CD1c-positive myeloid dendritic cell (primary cell): ENCODE measurements around the gene TBC1D22A.

Experiments
- DNase-seq: peaks from one replicate; pipeline ENCODE4 v3.0.0-alpha.2; 2016; ENCODE audit errors: extremely low spot score

TBC1D22A gene

DNA sequence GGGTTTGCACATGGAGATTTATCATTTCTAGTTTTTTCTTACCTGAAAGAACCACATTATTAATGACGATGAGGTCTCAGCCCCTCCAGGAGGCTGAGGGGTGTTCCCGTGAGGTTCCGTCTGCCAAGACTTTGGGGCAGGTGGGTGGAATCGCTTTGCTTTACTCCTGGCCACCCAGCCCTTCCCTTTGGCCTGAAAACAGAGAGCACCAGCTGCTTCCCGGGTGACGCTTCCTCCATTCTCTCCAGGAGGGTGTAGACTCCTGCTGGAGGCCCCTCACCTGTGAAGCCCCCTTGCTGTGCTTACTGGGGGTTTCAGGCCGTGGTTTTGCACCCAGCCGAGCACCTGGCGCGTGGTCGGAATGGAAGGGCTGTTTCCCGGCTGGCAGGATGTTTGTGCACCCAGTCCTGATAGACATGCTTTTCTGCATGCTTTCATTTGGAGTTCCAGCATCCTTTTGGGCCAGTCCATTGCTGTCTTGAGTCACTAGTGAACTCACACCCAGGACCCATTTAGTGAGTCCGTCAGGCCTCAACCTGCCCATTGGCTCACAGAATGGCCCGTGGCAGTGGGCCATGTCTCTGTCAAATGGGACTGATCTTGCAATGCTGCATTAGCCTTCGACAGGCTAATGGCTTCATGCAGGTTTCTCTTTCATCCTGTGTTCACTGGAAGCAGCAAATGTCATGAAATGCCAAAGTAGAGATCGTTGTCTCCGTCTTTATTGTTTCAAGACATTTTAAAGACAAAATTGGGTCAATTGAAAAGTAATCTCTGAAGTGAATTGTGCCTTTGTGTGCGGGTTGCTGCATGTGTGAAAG is 360.8 kb downstream of the TBC1D22A start:
- no peak for DNase-seq

DNA sequence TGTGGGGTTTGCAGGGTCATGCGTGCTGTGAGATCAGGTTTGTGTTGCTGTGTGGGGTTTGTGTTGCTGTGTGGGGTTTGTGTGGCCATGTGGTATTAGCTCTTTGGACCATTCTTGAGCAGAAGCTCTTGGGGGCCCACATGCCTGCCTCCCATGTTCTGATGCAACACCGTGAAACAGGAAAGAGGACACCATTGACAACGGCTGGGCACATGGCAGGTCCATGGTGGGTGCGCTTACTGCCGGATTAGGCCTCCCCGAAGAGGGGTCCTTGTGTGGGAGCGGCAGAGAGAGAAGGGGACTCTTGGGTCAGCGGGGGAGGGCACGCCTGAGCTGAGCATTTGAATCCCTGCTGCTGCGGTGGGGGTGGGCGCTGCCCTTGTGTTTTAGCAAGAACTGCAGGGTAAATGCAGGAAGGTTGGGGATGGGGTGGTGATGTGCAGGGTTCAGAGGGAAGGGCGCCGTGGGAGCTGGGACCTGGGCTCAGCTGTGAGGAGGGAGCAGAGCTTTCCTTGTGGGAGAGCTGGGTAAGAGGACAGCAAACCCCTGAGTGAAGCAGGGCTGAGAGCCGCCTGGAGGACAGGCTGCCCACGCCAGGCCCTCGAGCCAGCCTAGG is 361.5 kb downstream of the TBC1D22A start:
- no peak for DNase-seq

DNA sequence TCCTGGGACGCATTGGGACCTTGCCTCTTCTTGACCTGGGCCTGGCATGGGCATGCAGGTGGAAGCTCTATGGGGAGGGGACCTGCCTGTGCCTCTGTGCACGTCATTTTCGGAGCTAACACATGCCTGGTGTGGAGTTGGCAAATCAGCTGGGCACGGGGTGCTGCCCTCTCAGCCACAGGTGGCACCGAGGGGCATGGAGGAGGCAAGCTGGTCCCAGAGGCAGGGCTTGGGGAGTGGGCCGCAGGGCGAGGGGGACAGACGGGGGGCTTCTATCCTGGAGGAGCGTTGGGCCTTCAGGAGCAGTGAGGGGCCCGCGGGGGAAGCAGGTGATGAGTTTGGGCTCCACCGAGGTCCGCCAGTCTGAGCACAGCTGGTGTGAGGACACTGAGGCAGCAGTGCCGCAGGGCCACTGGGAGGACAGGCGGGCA is 362.0 kb downstream of the TBC1D22A start:
- no peak for DNase-seq

DNA sequence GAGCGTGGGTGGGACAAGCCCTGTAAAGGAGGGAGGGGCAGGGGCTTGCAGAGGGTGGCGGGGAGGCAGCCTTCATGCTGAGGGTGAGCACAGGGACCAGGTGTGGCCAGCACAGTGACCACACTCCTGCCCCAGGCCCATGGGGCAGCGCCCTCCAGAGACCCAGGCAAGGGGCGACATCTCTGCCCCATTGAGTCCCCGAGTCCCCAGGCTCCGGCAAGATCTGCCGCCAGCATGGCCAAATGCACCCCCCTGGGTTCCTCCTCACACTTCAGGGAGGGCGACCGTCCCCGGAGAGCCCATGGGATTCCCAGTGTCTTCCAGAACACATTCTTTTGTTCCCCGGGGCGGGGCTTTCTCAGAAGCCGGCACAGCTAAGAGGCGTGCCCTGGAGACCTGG is 362.5 kb downstream of the TBC1D22A start:
- DNase-seq: no peak

DNA sequence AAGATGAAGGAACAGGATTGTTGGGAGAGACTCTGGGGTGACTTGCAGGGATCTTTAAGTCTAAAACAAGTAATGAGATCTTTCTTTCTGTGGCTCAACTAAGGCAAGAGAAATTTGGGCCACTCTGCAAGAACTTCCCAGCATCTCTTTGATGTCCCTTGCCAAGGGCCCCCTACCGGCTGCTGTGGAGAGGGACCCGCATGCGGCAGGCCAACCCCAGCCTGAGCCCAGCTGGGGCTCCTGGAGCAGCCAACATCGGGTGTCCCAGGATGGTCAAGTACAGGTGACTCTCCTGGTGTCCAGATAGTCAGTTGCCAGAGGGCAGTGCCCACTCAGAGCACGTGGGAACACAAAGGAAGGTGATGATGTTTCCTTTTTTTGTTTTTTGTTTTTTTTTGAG is 363.2 kb downstream of the TBC1D22A start:
- no peak for DNase-seq

DNA sequence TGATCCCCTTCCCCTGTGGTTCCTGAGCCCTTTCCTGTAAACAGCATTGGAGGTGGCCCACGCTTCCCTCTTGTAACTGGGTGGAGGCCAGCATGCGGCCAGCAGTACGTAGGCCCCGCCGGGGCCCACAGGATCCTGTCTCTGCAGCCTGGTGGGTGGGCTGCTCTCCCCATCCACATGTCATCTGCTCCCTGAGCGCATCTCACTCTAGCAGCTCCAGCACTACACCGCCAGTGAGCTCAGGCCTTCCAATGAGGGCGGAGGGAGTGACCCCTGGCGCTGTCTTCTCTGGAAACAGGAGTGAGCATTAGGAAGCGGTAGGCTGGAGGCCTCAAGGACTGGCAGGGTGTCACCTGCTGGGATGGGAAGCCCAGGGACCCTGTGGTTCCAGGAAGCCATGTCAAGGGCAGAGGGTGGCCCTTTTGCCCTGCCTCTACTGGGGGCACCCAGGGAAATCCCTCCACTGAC is 363.9 kb downstream of the TBC1D22A start:
- peak; percentile 2 for DNase-seq

DNA sequence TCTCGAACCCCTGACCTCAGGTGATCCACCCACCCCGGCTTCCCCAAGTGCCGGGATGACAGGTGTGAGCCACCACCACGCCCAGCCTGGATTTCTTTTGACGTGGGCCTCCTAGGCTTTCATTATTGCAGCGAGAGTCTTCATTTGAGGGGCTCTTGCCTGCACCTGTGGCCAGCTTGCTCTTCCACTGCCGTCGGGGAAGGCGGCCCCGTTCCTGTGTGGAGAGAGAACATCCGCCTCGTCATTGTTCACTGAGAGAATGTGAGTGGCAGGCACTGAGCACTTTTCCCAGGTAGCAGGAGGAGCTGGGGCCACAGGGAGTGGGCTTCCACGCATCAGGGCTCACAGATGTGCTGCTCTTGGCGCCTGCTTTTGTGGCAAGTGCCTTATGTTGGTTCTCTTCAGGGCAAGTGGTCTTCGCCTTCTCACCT is 365.0 kb downstream of the TBC1D22A start:
- DNase-seq: no peak

DNA sequence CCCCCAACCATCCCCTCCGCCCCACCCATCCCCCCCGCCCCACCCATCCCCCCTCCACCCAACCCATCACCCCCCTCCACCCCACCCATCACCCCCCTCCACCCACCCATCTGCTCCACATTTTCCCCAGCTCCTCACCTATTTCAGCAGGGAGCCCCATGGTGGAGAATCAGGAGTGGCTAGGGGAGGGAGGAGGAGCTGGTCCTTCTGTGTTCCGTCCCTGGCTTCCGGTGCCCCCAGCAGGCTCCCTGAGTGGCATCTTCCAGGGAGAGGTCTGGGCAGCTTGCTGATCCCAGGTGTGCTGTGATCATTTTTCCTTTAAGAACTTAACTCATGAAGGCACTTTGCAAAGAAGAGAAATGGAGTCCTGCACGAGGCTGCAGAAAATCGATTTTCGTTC is 365.8 kb downstream of the TBC1D22A start:
- DNase-seq: no peak

DNA sequence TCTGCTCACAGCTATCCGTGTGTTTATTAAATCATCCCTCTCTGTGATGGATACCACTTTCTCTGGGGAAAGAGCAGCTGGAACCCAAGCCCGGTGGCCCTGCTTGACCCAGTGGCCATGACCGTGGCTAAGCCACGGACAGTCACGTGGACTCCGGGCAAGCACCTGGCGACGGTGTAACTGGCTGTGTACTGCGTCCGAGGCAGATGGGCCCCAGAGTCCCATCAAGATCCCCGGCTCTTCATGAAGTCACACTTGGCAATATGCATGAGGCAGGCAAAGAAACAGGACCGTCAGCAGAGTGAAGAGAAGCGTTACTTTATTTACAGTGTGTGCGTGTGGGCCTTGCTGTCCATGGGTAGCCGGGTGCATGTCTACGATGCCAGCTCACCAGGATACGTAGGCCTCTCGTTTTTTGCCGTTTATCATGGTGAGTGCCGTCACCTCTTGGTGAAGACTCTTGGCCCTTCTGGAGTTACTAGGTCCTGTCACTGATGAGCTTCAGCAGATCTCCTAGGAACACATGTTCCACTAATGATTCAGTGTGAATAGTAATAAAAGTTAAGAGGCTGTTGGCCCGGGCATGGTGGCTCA is 366.3 kb downstream of the TBC1D22A start:
- DNase-seq: no peak

DNA sequence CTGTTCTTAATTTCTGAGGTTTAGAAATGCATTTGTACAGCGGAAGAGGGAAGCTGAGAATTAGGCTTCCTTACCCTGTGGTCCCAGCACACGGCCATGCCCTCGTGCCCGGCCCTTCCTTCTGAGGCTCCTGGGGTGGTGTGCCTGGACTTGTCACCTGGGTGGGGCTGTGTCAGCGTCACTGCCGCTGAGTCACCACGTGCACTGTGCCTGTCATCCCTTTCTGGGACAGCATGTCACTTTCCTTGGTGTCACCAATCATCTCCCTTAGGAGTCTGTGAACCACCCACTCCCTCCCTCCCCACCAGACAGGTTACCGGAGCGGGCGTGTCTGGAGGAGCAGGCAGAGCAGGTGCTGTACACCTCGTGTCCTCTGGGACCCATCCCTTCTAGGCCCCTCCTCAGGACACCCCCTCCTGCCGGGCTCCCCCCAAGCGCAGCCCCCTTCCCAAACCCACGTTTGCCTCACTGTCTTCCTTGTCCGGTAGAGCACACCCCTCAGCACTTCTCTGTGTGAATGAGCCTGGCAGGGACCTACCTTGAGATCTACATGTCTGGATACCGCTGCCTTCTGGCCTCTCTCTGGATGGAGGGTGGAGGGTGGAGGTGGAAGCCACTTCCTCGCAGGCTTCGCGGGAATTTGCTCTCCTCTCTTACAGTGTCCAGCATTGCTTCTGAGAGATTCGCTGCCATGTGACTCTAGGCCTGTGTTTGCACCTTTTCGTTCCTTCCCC is 367.6 kb downstream of the TBC1D22A start:
- peak; percentile 6 for DNase-seq

DNA sequence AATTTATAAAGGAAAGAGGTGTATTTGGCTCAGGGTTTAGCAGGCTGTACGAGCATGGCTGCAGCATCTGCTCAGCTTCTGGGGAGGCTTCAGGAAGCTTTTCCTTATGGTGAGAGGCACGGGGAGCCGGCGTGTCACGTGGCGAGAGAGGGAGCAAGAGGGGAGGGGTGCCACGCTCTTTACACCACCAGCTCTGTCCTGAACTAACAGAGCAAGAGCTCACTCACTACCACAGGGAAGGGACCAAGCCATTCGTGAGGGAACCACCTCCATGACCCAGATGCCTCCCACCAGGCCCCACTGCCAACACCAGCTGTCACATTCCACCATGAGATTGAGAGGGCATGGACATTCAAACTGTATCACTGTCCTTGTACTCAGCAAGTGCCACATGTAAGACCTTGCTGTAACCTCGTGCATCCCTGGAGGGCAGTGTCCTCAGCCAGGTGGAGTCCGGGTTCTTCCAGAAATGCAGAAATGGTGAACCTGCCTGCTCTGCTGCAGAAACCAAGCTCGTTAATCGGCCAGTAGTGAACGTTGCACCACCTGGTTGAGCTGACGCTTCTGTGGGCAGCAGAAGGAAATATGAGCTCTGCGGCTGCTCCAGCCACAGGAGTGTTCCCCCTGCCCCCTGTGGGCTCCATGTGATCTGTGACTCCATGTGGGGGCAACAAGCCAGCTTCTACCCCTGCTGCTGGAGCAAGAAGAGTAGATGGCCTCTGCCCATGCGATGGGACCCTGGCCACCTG is 368.6 kb downstream of the TBC1D22A start:
- DNase-seq: no peak

DNA sequence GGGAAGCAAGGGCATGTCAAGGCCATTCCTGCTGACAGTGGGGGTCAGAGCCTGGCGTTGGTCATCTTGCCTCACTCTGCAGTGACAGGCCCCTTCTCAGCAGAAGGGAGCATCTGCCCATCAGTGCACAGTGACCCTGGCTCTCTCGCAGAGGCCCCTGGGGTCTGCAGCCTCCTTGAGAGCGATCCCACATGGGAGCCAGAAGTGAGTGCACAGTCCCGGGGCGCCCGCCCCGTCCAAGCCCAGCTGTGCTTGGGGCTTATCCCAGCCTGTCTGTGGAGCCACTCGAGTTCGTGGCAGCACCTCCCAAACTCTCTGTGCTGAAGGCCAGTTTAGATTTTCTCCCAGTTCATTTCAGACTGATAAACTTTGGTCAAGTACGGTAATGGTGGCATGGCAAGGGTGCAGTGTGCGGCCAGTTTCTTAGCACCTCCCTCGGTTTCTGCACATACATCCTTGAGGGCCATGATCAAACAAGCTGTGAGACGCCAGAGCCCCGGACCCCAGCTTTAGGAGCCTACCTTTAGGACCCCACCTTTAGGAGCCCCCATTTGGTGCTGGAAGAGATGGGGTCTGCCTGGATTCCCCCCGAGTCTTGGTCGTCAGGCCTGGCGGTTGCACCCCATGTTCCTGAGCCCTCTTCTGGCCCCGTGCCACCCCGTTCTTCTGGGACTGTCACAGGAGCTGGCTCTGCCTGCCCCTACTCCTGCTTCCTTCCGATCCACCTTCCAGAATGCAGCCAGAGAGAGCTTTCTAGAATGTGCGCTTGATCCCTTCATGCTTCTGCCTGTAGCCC is 369.4 kb downstream of the TBC1D22A start:
- no peak for DNase-seq

DNA sequence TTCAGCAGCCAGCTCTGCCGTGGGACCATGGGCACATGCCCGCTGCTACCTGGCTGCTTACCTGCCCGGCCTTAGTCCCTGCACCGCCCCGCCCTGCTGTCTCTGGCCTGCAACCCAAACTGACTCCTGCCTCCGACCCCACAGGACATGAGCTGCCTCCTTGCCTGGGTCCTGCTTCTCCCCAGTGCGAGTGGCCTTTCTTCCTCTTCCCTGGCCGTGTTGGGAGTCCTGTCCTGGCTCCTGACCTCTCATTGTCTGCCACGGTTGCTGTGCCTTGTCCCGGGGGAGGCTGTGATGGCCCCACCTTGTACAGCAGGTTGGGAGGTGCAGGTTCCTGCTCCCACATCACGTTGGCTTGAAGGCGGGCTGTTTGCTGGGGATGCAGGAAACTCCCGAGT is 370.0 kb downstream of the TBC1D22A start:
- DNase-seq: no peak

DNA sequence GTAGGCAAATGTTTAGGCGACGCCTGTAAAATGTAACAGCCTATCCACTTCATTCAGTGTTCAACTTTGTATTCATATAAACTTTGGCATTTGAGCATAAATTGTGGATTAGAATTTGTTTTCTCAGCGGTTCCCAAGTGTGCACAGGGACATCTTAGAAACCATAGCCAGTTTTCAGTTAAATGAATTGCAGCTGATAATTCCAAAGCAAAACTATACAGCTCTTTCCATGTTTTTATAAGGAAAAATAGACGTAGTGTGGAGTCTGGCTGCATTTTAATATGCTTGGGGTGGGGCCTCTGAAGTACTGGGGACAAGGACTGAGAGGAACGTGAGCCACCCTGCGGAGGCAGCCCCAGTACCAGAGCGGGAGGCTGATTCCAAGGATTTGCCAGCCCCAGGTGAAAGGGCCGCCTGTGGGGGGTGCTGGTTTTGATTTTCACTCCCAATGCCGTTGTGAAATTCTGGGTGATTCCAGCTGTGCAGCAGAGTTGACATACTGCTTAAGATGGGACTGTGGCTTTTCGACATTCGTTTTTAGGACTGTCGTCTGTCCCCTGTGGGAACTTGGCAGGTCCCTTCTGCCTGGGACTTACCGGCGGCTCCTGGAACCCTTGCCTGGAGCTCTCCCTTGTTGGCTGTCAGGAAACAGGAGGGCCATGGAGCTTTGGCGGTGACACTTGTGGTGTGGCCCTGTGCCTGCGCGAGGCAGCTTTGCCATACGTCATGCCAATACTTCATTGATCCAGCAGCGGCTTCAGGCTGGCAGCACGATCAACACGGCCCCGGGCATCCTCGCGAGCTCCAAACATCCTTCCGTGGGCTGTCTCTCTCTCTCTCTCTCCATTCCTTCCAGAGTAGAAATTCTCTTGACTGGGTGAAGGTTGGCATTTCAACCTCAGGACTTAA is 370.9 kb downstream of the TBC1D22A start:
- no peak for DNase-seq

DNA sequence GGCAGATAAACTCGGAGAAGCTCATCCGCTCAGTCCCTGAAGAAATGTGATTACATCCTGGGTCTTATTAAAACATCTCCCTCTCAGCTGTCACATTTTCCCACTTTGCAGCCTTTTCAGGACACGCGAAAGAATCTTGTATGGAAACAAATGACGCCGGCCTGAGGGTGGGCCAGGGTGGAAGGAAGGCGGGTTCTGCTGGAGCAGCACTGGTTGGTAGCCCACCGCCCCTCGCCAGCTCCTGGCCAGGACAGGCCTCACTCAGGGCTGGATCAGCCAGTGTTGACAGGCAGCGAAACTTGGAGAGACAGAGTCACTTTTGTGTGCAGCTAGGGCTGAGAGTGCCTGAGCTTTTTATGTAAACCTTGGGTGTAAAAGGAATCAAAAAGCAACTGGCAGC is 371.8 kb downstream of the TBC1D22A start:
- DNase-seq: no peak

DNA sequence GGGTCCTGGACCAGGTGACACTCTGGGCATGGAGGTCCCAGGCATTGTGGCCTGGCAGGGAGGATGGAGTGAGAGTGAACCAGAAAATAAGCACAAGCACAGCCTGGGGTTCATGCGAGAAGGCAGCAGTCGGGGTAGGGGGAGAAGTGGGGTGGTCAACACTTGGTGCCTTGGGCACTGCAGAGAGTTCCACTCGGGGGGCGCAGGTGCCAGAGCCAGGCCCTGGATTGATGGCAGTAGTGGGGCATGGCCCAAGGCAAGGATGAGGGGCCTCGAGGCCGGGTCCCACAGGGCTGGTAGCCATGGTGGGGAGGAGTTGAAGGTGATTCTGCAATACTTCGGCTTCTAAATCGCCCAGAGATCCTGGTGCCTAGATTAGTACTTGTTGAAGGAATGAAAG is 372.9 kb downstream of the TBC1D22A start:
- no peak for DNase-seq

DNA sequence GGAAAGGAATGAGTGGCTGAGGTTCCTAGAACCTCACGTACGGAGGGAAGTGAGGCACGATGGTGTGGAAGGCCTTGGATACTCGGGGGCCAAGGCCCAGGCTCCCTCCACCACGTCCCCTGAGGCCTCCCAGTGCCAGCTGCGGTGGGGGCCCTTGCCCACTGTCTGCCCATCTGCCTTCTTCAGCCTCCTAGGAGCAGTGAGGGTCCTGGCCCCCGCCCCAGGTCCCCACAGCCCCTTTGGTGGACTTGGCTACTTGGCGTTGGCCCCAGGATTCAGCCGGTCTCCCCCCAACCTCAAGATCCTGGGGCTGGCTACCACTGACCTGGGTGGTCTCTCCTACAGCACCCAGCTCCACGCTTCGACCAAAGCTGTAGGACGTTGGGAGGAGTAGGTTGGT is 373.6 kb downstream of the TBC1D22A start:
- no peak for DNase-seq

DNA sequence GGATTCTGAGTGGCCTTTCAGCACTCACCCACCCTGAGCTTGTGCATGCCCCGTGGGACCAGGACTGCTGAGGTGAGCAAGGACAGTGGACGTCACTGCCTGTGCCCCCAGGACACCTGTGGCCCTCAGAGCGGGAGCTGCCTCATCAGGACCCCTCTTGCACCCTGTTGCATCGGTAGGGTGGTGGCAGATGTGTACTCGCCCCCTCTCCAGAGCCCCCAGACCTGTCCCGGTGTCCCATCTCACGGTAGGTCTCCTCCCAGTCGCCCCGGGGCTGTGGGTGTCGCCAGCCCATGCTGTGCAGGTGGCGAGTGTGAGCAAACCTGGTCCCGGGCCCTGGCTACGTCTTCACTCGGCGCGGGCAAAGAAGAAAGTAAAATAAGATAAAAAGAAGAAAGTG is 374.2 kb downstream of the TBC1D22A start:
- no peak for DNase-seq

DNA sequence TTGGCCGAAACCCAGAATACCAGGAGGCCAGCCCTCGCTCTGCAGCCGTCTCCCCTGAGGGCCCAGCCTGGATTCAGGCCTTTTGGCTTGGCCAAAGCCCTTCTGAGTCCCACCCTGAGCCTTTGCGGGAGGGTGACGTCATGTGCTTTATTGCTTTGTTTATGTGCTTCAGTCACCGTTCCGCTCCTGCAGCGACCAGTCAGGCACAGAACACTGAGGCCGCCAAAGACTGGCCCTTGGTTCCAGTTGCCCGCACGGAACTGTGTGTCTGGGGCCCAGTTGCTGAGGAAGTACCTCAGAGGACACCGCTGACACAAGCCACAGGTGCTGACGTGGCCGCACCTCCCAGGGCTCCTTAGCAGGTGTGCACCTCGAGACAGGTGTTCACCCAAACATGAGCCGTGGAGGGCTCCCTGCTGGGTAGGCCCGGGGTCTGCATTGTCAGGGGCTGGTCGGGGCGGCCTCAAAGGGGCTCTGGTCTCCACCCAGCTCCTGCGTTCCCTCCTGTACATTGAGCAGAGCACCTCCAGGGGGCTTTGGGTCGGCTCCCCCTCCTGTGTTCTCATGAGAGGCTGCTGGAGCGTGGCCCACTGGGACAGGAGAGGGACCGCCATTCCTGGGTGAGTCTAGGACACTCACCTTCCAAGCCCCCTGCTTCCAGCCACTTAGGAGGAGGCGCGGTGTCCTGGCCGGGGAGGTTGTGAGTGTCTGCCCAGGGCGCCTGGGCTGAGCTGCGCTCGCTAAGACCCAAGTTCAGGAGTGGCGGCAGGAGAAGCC is 376.8 kb downstream of the TBC1D22A start:
- DNase-seq: no peak
